Measurements from ENCODE around the gene CYP4A22.
"Not testable (repeated sequence)": the region's sequence is repeated elsewhere in the genome, so short reads cannot be mapped to it uniquely, and the experiment has no call there.

- not testable (repeated sequence) for TF ChIP-seq CTCF, EZH2 (IDR thresholded peaks at IDR 0.05)
Measured at GRCh38 chr1:47109482-47109881, 27.8 kb upstream of the CYP4A22 start.
